GM19035 (cell line): ENCODE measurements around the gene ZNF189.
A peak's percentile ranks its signal among the peaks of the same experiment; 100 is the strongest.

Experiments used
- ATAC-seq: cut with Tn5 transposase; IDR thresholded peaks from one replicate; pipeline ENCODE4 v1.9.1; 2021; ENCODE audit not compliant: unreplicated experiment

The ZNF189 gene

GRCh38 chr9:101448680-101449070 lies 50.0 kb downstream of the ZNF189 start:
- ATAC-seq: no peak

GRCh38 chr9:101449071-101449721 lies 50.5 kb downstream of the ZNF189 start:
- peak; percentile 98 for ATAC-seq

- no peak for ATAC-seq
Measured at GRCh38 chr9:101450931-101451330, 52.3 kb downstream of the ZNF189 start.

GRCh38 chr9:101451498-101451897 lies 52.8 kb downstream of the ZNF189 start:
- no peak for ATAC-seq

GRCh38 chr9:101453776-101454570 lies 55.3 kb downstream of the ZNF189 start:
- no peak for ATAC-seq

- ATAC-seq: no peak
Measured at GRCh38 chr9:101455656-101456240, 57.1 kb downstream of the ZNF189 start.

- ATAC-seq: no peak
Measured at GRCh38 chr9:101457003-101457402, 58.4 kb downstream of the ZNF189 start.

- peak; percentile 89 for ATAC-seq
Measured at GRCh38 chr9:101458963-101459631, 60.4 kb downstream of the ZNF189 start.
